Mammary epithelial cell (primary cell): Measurements from ENCODE around the gene ARHGEF4.

Experiments
- EZH2 ChIP-seq: IDR thresholded peaks from 2 replicates; pipeline ENCODE4 v1.6.1; 2012; ENCODE audit warnings: low read length, inconsistent platforms, borderline replicate concordance
- TF ChIP-seq, protein P1 (sequence below), 2 donors: IDR thresholded peaks in 1 of 2; conservative IDR thresholded peaks in 1 of 2; 2 replicates each; pipeline ENCODE4 v1.5.1; 2011 to 2012; ENCODE audit warnings: inconsistent platforms in 2 of 2, low read length in 2 of 2, mild to moderate bottlenecking in 2 of 2, control low read depth in 1 of 2, low read depth in 1 of 2; ENCODE audit not compliant: insufficient read depth in 1 of 2; ENCODE audit errors: extremely low read depth in 1 of 2

- TF ChIP-seq, protein P1, sequence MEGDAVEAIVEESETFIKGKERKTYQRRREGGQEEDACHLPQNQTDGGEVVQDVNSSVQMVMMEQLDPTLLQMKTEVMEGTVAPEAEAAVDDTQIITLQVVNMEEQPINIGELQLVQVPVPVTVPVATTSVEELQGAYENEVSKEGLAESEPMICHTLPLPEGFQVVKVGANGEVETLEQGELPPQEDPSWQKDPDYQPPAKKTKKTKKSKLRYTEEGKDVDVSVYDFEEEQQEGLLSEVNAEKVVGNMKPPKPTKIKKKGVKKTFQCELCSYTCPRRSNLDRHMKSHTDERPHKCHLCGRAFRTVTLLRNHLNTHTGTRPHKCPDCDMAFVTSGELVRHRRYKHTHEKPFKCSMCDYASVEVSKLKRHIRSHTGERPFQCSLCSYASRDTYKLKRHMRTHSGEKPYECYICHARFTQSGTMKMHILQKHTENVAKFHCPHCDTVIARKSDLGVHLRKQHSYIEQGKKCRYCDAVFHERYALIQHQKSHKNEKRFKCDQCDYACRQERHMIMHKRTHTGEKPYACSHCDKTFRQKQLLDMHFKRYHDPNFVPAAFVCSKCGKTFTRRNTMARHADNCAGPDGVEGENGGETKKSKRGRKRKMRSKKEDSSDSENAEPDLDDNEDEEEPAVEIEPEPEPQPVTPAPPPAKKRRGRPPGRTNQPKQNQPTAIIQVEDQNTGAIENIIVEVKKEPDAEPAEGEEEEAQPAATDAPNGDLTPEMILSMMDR (conservative IDR thresholded peaks at IDR 0.05 in 1 of 2, IDR thresholded peaks at IDR 0.05 in 1 of 2; ENCODE audit: extremely low read depth in 1 of 2, insufficient read depth in 1 of 2, low read depth in 1 of 2, low read length in 2 of 2): no peak
- no peak for TF ChIP-seq EZH2
Observed at GRCh38 chr2:130819608-130820278, 17.0 kb upstream of the ARHGEF4 start.
